Activated T-cell treated with anti-CD3 and anti-CD28 coated beads, Interleukin-2, amount 50 U/mL, for 24 hours (primary cell): ENCODE results near the gene COQ8A.

Source experiments
- DNase-seq: peaks from one replicate; pipeline ENCODE4 v3.0.0-alpha.2; 2020
- H3K27ac Mint-ChIP-seq: 2 replicates; pipeline ENCODE4 v1.8.0; 2020; ENCODE audit warnings: mild to moderate bottlenecking, mixed read lengths
- H3K27me3 Mint-ChIP-seq: 2 replicates; pipeline ENCODE4 v1.8.0; 2020; ENCODE audit warnings: mixed read lengths
- H3K36me3 Mint-ChIP-seq: 2 replicates; pipeline ENCODE4 v1.8.0; 2020; ENCODE audit warnings: low read depth, mixed read lengths
- H3K4me1 Mint-ChIP-seq: 2 replicates; pipeline ENCODE4 v1.8.0; 2020; ENCODE audit warnings: low read depth, mixed read lengths
- H3K4me3 Mint-ChIP-seq: 2 replicates; pipeline ENCODE4 v1.8.0; 2020; ENCODE audit warnings: mild to moderate bottlenecking, moderate library complexity, mixed read lengths
- H3K9me3 Mint-ChIP-seq: 2 replicates; pipeline ENCODE4 v1.8.0; 2020; ENCODE audit warnings: mixed read lengths

The COQ8A gene

DNA sequence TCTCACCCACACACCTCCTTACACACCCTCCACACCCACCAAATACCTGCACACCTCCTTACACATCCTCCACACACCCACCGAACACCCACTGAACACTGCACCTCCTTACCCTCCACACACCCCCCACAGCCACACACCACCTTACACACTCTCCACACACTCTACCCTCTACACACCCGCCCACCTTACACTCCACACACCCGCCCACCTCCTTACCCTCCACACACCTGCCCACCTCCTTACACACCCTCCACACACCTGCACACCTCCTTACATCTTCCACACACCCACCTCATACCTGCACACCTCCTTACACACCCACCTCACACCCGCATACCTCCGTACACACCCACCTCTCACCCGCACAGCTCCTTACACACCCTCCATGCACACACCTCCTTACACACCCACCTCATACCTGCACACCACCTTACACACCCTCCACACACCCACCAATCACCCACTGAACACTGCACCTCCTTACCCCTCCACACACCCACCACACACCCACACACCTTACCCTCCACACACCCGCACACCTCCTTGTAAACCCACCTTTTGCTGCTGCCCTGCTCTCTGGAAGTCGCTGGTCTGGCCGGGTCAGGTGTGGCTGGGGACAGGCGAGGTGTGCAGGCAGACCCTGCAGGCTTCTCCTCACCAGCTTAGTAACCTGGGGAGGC is 38.5 kb downstream of the COQ8A start:
- Mint-ChIP-seq H3K9me3 (no peaks in the 10 kb centered on the region), H3K36me3 (peaks cover 29% of the 10 kb centered on the region), H3K4me3 (no peak overlapping the region), H3K27me3 (no peaks in the 10 kb centered on the region), H3K27ac (no peak overlapping the region), H3K4me1 (no peaks in the 10 kb centered on the region)
- no peak for DNase-seq

DNA sequence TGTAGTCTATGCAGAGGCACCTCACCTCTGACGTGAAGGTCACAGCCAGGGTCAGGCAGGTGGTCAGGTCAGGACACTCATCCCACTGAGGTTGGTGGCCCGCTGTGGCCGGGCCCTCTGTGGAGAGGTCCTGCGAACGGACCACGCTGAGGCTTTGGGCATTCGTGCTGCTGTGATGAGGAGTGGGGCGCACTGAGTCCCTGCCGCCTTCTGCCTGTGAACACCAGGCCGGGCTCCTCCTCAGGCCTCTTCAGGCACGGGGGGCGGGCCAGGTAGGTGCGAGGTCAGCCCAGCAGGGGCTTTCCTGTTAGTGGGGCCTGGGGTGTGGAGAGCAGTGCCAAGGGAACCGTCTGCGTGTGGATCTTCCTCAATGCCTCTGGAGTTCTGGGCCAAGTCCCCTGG is 39.0 kb downstream of the COQ8A start:
- Mint-ChIP-seq H3K4me1 (no peaks in the 10 kb centered on the region), H3K9me3 (no peaks in the 10 kb centered on the region), H3K27ac (no peak overlapping the region), H3K36me3 (peaks cover 31% of the 10 kb centered on the region), H3K27me3 (no peaks in the 10 kb centered on the region), H3K4me3 (no peak overlapping the region)
- DNase-seq: peak; percentile 24

DNA sequence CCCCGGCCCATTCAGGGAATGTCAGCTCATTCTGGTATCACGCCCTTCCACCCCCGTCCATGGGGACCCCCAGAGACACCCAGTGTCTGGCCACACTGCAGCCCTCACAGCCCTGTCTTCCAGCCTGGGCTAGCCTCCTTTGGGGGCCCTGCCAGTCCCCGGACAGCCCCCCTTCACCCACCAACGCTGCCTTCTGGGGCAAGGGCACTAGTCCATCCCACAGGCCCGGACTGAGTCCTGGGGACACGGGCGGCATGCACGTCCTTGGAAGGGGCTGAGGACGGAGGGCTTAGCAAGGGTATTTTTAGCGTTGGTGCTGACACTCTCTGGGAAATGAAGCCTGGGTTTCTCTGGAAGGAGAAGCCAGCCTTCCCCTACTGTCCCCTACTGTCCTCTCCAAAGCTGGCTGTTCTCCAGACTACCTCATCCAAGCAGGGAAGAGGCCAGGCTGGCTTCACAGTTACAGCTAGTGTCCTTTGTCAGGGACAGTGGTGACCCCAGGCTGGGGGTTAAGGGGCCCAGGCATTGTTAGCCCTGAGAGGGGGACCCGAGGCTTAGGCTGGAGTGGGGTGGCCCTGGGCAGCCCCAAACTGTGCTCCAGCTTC is 39.5 kb downstream of the COQ8A start:
- no peak for DNase-seq
- H3K36me3 Mint-ChIP-seq: peaks cover 36% of the 10 kb centered on the region
- no peaks in the 10 kb centered on the region for H3K9me3 Mint-ChIP-seq
- no peaks in the 10 kb centered on the region for H3K27me3 Mint-ChIP-seq
- H3K27ac Mint-ChIP-seq: no peak overlapping the region
- H3K4me1 Mint-ChIP-seq: no peaks in the 10 kb centered on the region
- H3K4me3 Mint-ChIP-seq: no peak overlapping the region

DNA sequence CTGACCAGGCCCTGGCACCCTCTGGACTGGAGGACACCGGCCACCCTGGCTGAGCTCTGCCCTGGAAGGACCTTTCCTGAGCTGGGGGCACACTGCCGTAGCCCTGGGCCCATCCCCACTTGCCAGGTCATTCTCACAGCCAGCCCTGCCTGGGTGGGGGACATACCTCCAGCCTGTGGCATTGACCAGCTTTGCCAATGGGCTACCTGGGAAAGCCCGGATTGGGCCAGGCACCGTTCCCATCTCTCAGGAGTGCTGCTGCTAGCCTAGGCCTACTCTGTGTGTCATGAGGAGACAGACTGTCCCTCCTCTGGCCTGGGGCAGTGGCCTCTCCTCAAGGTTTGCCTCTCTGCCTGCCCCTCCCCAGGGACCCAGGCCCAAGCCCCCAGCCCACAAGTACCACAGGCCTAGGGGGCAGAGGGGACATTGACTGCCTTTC is 40.0 kb downstream of the COQ8A start:
- Mint-ChIP-seq H3K27ac (no peak overlapping the region), H3K4me1 (no peaks in the 10 kb centered on the region), H3K9me3 (no peaks in the 10 kb centered on the region)

DNA sequence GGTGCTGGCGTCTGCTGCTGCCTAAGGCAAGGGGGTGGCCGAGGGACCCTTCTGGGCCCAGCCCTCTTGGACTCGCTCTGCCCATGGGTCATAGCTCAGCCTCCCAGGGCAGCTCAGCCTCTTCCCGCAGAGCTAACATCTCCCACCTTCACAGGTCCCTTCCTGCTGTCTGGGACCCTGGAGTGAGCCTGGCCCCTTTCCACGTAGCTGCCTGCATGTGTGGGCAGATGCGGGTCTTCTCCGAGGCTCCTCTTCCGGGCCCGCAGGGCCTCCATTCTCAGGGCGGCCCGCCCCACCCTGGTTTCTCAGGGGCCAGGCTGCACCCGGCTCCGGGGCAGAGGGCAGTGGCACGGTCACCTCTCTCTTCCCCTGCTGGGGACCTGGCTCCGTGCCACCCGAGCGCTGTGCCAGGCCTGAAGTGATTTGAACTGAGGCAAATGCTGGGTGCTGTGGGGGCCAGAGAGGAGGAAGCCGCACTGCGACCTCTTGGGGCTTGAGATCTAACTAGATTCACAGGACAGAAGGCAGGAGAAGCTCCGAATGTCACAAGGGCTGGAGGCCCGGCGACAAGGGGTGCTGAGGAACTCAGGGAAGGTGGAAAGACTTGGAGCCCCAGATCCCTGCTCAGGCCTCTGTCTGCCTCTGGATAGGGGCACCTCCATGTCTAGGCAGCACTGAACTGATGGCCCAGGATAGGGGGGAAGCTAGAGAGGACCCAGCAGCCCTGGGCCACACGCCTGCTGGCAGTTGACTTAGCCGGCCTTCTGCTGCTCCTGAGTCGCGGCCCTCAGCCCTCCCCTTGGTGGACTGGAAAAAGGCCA is 40.7 kb downstream of the COQ8A start:
- Mint-ChIP-seq H3K4me3 (no peak overlapping the region), H3K9me3 (no peaks in the 10 kb centered on the region), H3K4me1 (no peaks in the 10 kb centered on the region), H3K27me3 (no peaks in the 10 kb centered on the region), H3K36me3 (peaks cover 39% of the 10 kb centered on the region), H3K27ac (no peak overlapping the region)
- no peak for DNase-seq

More for the DNA sequence above, 40.0 kb downstream of the COQ8A start:
- peak; percentile 25 for DNase-seq
- no peaks in the 10 kb centered on the region for H3K27me3 Mint-ChIP-seq
- peaks cover 37% of the 10 kb centered on the region for H3K36me3 Mint-ChIP-seq
- H3K4me3 Mint-ChIP-seq: no peak overlapping the region

DNA sequence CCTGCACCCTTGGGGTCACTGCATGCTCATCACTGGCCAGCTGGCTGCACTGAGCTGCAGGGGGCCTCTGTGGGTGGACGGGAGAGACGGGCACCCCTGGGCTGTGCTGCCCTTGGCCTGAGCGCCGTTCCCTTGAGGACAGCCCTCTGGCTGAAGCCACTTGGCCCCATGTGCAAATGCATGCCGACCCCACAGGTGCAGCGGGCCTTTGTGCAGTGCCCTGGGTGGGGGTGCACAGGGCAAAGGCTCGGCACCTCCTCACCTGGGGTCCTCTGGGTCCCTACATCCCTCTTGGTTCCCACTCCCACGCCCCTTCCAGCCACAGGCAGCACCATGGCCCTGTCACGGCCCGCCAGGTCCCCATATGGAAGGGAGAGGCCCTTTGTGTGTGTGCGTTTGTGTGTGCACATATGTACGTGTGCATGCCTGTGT is 41.3 kb downstream of the COQ8A start:
- Mint-ChIP-seq H3K4me1 (no peaks in the 10 kb centered on the region), H3K9me3 (no peaks in the 10 kb centered on the region), H3K27ac (no peak overlapping the region), H3K27me3 (no peaks in the 10 kb centered on the region), H3K4me3 (no peak overlapping the region), H3K36me3 (peaks cover 46% of the 10 kb centered on the region)
- DNase-seq: no peak

DNA sequence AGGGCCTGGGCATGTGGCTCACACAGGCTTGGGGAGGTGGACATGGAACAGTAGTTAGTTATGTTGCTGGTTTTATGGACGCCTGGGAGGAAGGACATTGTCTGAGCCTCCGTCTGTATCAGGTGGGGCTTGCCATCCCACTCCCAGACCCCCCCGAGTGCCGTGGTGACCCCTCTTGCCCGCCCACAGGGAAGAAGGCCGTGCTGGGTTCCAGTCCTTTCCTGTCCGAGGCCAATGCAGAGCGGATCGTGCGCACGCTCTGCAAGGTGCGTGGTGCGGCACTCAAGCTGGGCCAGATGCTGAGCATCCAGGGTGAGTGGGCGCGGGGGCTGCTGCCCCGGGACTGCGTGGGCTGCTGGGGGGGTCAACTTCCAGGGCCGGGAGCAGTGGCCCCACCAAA is 41.7 kb downstream of the COQ8A start:
- Mint-ChIP-seq H3K27ac (no peak overlapping the region), H3K4me1 (no peaks in the 10 kb centered on the region), H3K4me3 (no peak overlapping the region), H3K9me3 (no peaks in the 10 kb centered on the region), H3K27me3 (no peaks in the 10 kb centered on the region), H3K36me3 (peaks cover 50% of the 10 kb centered on the region)
- DNase-seq: peak; percentile 20

DNA sequence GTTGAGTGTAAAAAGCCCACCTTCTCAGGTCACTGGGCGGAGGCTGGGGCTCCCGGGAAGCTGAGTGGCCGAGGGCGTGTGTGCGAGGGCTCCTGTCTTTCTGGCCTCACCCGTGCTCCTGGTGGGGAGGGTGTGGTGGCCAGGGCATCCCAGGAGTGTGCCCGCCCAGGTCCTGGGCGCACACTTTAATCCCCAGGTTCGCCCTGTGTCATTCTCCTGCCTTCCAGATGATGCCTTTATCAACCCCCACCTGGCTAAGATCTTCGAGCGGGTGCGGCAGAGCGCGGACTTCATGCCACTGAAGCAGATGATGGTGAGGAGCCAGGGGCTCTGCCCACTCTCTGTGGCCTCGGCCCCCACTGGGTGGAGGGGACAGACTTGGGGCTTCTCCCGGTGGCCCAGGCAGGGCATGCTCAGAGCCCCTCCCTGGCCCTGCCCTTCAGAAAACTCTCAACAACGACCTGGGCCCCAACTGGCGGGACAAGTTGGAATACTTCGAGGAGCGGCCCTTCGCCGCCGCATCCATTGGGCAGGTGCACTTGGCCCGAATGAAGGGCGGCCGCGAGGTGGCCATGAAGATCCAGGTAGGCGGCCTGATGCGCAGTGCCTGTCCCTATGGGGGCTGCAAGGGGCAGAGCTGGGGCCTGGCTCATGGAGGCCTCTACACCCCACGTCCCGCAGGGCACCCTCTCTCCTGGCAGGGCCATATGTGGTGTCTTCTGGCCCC is 42.5 kb downstream of the COQ8A start:
- Mint-ChIP-seq H3K27ac (no peak overlapping the region), H3K9me3 (no peaks in the 10 kb centered on the region), H3K27me3 (no peaks in the 10 kb centered on the region), H3K36me3 (peaks cover 57% of the 10 kb centered on the region), H3K4me1 (no peaks in the 10 kb centered on the region), H3K4me3 (no peak overlapping the region)
- DNase-seq: peak; percentile 20

DNA sequence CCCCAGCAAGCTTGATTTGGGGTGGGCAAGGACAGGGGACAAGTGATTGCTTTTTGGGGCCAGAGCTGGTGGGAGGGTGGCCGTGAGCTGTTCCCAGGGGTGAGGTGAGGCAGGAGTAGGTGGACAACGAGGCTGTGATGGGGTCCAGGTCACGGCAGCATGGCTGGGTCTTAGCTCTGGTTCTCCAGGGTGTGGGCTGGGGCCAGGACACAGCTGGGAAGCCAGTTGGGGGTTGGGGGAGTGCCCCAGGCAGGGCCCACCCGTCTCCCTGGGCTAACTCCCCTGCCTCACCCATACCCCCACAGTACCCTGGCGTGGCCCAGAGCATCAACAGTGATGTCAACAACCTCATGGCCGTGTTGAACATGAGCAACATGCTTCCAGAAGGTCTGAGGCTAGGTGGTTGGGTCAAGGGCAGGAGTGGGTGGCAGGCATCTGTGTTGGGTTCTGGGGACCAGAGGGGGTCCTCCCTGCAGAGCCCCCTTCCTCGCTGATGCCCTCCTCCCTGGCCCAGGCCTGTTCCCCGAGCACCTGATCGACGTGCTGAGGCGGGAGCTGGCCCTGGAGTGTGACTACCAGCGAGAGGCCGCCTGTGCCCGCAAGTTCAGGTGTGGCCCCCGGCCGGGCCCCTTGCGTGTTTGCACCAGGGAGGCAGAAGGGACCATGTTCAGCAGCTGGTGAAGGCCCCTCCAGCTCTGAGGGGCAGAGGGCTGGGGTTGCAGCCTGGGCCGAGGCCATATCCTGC is 43.3 kb downstream of the COQ8A start:
- Mint-ChIP-seq H3K4me3 (no peak overlapping the region), H3K9me3 (no peaks in the 10 kb centered on the region), H3K27me3 (no peaks in the 10 kb centered on the region), H3K27ac (no peak overlapping the region), H3K36me3 (peaks cover 58% of the 10 kb centered on the region), H3K4me1 (no peaks in the 10 kb centered on the region)
- peak; percentile 26 for DNase-seq

DNA sequence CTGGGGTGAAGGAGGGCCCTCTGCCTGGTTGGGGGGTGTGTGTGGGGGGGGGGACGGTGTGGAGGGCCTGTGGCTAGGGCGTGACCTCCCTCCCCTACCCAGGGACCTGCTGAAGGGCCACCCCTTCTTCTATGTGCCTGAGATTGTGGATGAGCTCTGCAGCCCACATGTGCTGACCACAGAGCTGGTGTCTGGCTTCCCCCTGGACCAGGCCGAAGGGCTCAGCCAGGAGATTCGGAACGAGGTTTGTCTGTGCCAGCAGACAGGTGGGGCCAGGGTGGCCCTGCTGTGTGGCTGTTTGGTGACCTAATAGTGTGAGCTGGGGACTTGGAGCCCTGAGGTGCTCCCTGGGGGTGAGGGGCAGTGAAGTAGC is 43.9 kb downstream of the COQ8A start:
- no peaks in the 10 kb centered on the region for H3K9me3 Mint-ChIP-seq

DNA sequence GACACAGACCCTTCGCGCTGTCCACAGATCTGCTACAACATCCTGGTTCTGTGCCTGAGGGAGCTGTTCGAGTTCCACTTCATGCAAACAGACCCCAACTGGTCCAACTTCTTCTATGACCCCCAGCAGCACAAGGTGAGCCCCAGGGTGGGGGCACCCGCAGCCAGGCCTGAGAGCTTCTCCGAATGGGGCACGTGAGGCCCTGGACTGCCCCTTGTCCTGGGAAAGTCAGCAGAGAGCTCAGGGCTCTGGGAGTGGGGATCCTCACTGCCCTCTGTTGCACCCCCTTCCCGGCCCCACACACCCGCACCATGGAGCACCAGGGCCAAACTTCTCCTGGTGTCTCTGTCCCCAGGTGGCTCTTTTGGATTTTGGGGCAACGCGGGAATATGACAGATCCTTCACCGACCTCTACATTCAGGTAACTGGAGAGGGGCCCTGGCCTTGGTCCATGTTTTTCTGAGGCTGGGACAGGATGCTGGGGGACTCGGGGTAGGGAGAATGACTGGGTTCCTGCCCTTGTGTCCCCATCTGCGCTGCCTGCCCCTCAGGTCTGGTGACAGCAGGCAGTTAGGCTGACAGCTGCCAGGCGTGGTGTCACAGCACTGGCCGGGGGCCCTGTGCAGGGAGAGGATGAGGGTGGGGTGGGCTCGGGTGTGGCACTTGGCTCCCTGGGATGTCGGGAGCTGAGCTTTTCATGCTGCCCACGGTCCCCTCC is 44.6 kb downstream of the COQ8A start:
- DNase-seq: no peak
- no peak overlapping the region for H3K4me3 Mint-ChIP-seq
- H3K27ac Mint-ChIP-seq: peak overlapping the region; percentile 29
- peaks cover 12% of the 10 kb centered on the region for H3K4me1 Mint-ChIP-seq
- H3K9me3 Mint-ChIP-seq: no peaks in the 10 kb centered on the region
- H3K27me3 Mint-ChIP-seq: no peaks in the 10 kb centered on the region
- H3K36me3 Mint-ChIP-seq: peaks cover 52% of the 10 kb centered on the region

More for the DNA sequence above, 43.9 kb downstream of the COQ8A start:
- peak; percentile 20 for DNase-seq
- peak overlapping the region; percentile 29 for H3K27ac Mint-ChIP-seq
- H3K27me3 Mint-ChIP-seq: no peaks in the 10 kb centered on the region
- no peak overlapping the region for H3K4me3 Mint-ChIP-seq
- peaks cover 5% of the 10 kb centered on the region for H3K4me1 Mint-ChIP-seq
- H3K36me3 Mint-ChIP-seq: peaks cover 56% of the 10 kb centered on the region

DNA sequence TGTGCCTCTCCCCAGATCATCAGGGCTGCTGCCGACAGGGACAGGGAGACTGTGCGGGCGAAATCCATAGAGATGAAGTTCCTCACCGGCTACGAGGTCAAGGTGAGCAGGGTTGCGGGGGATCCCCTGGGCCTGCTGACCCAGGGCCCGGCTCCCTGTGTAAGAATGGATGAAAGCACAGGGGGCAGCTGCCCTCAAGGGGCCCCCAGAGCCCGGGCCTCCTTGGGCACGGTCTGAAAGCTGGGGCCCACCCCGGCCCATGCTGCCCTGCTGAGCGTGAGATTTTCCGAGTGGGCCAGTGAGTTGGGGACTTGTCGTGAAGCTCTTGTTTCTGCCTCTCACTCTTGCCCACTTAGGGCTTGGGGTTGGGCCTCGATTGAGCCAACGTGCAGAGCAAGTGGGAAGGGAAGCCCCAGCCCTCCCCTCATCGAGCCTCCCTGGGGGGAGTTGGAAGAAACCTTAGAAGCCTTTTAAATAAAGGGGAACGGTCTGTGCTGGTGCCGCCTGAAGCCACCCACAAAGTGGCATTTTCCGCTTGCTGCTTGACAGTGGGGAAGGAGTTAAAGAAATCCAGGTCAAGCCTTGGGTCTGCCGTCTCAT is 45.2 kb downstream of the COQ8A start:
- Mint-ChIP-seq H3K36me3 (peaks cover 52% of the 10 kb centered on the region), H3K9me3 (no peaks in the 10 kb centered on the region), H3K27me3 (no peaks in the 10 kb centered on the region), H3K4me1 (peaks cover 18% of the 10 kb centered on the region), H3K27ac (no peak overlapping the region), H3K4me3 (no peak overlapping the region)
- peak; percentile 19 for DNase-seq

DNA sequence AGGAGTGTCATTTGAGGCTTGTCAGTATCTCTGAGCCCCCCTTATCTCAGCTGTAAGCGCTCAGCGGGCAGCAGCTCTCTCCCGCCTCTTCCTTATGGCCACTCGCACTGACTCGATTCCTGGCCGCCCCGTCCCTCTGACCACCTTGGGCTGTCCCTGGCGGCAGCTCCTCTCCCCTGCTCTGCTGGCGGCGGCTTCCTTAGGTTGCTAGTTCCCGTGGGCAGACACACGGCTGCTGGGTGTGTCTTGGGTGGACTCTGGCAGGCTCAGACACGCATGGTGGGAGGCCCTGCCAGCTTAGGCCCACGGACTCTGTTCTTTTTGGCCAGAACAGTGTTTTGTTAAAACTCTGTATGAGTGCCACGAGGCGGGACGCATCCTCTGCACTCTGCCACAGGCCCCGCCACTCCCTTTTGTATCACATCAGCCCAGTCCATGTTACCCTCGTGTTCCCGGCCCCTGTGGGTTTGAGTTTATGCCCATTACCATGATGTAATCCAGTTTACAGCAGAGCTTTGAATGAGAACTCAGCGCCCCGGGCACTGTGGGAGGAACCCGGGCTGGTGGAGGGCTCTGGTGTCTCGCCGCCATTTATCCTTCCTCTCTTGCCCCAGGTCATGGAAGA is 45.9 kb downstream of the COQ8A start:
- Mint-ChIP-seq H3K27ac (no peak overlapping the region), H3K4me3 (no peak overlapping the region), H3K9me3 (no peaks in the 10 kb centered on the region), H3K36me3 (peaks cover 52% of the 10 kb centered on the region), H3K4me1 (peaks cover 24% of the 10 kb centered on the region), H3K27me3 (no peaks in the 10 kb centered on the region)
- DNase-seq: no peak
